AG09319 (cell line): ENCODE results near the gene ZMIZ1.

ENCODE experiments used
- DNase-seq: peaks from one replicate; pipeline ENCODE4 v3.0.0-alpha.2; 2010; ENCODE audit warnings: low read depth; ENCODE audit errors: extremely low read depth
- CTCF ChIP-seq: IDR thresholded peaks from 2 replicates; pipeline ENCODE4 v1.5.1; 2011; ENCODE audit warnings: low read depth, mild to moderate bottlenecking, inconsistent platforms, low read length, moderate library complexity

The ZMIZ1 gene

GRCh38 chr10:79054203-79055099 is 14.3 kb upstream of the ZMIZ1 start:
- DNase-seq, result no peak
- TF ChIP-seq CTCF, result no peak

- no peak for DNase-seq
- TF ChIP-seq CTCF, result no peak
Measured at GRCh38 chr10:79055100-79055782, 13.5 kb upstream of the ZMIZ1 start.

- no peak for DNase-seq
- TF ChIP-seq CTCF, result no peak
Measured at GRCh38 chr10:79055892-79056291, 12.9 kb upstream of the ZMIZ1 start.

- no peak for TF ChIP-seq CTCF
- no peak for DNase-seq
Measured at GRCh38 chr10:79056361-79056735, 12.4 kb upstream of the ZMIZ1 start.

GRCh38 chr10:79056736-79057391 is 11.9 kb upstream of the ZMIZ1 start:
- no peak for TF ChIP-seq CTCF
- DNase-seq, result no peak

- TF ChIP-seq CTCF, result no peak
- DNase-seq, result no peak
Measured at GRCh38 chr10:79057481-79058275, 11.1 kb upstream of the ZMIZ1 start.
